BLaER1 (cell line): ENCODE measurements around the gene FAM111B.

Experiments used
- H3K27ac ChIP-seq: shearing (Covaris generic); formaldehyde crosslinking; 2 replicates; pipeline ENCODE4 v1.8.1; 2022
- H3K27me3 ChIP-seq: shearing (Covaris generic); formaldehyde crosslinking; 2 replicates; pipeline ENCODE4 v1.8.1; 2022
- H3K36me3 ChIP-seq: shearing (Covaris generic); formaldehyde crosslinking; 2 replicates; pipeline ENCODE4 v1.8.1; 2022
- H3K4me1 ChIP-seq: shearing (Covaris generic); formaldehyde crosslinking; 2 replicates; pipeline ENCODE4 v1.8.1; 2022
- H3K4me2 ChIP-seq: shearing (Covaris generic); formaldehyde crosslinking; 2 replicates; pipeline ENCODE4 v1.8.1; 2022
- H3K4me3 ChIP-seq: shearing (Covaris generic); formaldehyde crosslinking; 2 replicates; pipeline ENCODE4 v1.8.1; 2022
- H3K9ac ChIP-seq: shearing (Covaris generic); formaldehyde crosslinking; 2 replicates; pipeline ENCODE4 v1.8.1; 2022
- H3K9me3 ChIP-seq: shearing (Covaris generic); formaldehyde crosslinking; 2 replicates; pipeline ENCODE4 v1.8.1; 2022
- H4K20me1 ChIP-seq: shearing (Covaris generic); formaldehyde crosslinking; 2 replicates; pipeline ENCODE4 v1.8.1; 2022
- Cebpa-rat ChIP-seq: shearing (Covaris generic); IDR thresholded peaks from 2 replicates; pipeline ENCODE4 v1.8.1; 2022

Gene FAM111B

DNA sequence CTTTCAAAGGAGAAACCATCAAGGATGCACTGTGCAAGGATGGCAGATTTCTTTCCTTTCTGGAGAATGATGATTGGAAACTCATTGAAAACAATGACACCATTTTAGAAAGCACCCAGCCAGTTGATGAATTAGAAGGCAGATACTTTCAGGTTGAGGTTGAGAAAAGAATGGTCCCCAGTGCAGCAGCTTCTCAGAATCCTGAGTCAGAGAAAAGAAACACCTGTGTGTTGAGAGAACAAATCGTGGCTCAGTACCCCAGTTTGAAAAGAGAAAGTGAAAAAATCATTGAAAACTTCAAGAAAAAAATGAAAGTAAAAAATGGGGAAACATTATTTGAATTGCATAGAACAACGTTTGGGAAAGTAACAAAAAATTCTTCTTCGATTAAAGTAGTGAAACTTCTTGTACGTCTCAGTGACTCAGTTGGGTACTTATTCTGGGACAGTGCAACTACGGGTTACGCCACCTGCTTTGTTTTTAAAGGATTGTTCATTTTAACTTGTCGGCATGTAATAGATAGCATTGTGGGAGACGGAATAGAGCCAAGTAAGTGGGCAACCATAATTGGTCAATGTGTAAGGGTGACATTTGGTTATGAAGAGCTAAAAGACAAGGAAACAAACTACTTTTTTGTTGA, 45.4 kb downstream of the FAM111B start:
- no peak overlapping the region for H3K27ac ChIP-seq
- H4K20me1 ChIP-seq, result no peaks in the 10 kb centered on the region
- no peaks in the 10 kb centered on the region for H3K27me3 ChIP-seq
- no peaks in the 10 kb centered on the region; the same call in 1 of the 2 replicates for H3K9me3 ChIP-seq
- peaks cover 16% of the 10 kb centered on the region for H3K4me1 ChIP-seq
- H3K4me2 ChIP-seq, result no peak overlapping the region
- no peak overlapping the region for H3K4me3 ChIP-seq
- peaks cover 67% of the 10 kb centered on the region for H3K36me3 ChIP-seq
- no peak overlapping the region for H3K9ac ChIP-seq
- no peak for TF ChIP-seq Cebpa-rat

DNA sequence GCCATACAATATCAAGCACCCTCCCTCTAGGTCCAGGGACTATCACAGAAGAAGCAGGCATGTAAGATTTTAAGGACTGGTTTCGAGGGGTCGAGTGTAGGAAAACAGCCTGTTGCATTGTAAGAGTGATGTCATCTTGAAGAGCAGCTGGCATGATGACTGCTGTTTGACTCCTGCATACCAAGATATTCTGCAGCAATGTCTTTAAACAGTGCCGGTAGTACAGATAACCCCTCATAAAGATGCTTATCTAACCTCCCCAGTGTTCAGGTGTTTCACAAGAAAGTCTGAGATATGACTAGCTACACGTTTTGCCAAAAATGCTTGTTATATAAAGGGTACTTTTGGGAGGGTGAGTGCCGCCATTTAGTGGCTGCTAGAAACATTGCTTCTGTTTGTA, 47.6 kb downstream of the FAM111B start:
- Histone ChIP-seq H3K9me3 (no peaks in the 10 kb centered on the region; the same call in 1 of the 2 replicates), H3K27me3 (no peaks in the 10 kb centered on the region), H3K36me3 (peaks cover 49% of the 10 kb centered on the region), H3K4me1 (peaks cover 14% of the 10 kb centered on the region), H3K9ac (no peak overlapping the region), H3K27ac (no peak overlapping the region), H3K4me2 (no peak overlapping the region), H3K4me3 (no peak overlapping the region), H4K20me1 (no peaks in the 10 kb centered on the region)
- no peak for TF ChIP-seq Cebpa-rat

DNA sequence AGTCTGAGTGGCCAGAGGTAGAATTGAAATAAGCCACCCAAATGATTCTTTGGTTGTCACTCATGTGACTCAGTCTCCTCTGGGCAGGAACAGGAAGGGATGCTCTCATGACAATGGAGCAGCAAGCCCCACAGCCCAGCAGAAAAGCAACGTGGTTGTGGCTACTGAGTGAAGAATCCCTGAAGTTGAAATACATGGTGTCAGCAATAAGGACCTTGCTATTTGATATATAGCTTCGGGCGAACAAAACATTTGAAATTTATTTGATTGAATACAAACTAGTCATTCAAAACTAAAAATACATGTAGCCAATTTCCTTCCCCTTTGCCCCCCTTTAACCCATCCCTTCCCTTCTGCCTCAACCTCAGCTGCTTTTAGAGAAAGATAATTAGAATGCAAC, 50.4 kb downstream of the FAM111B start:
- H3K27me3 ChIP-seq, result no peaks in the 10 kb centered on the region
- H3K4me3 ChIP-seq, result no peak overlapping the region
- peak overlapping the region; percentile 82 for H3K4me2 ChIP-seq
- H3K4me1 ChIP-seq, result peaks cover 14% of the 10 kb centered on the region
- no peaks in the 10 kb centered on the region for H4K20me1 ChIP-seq
- TF ChIP-seq Cebpa-rat, result no peak
- no peaks in the 10 kb centered on the region; the same call in 1 of the 2 replicates for H3K9me3 ChIP-seq
- no peak overlapping the region for H3K9ac ChIP-seq
- H3K36me3 ChIP-seq, result peaks cover 24% of the 10 kb centered on the region
- peak overlapping the region; percentile 45 for H3K27ac ChIP-seq

DNA sequence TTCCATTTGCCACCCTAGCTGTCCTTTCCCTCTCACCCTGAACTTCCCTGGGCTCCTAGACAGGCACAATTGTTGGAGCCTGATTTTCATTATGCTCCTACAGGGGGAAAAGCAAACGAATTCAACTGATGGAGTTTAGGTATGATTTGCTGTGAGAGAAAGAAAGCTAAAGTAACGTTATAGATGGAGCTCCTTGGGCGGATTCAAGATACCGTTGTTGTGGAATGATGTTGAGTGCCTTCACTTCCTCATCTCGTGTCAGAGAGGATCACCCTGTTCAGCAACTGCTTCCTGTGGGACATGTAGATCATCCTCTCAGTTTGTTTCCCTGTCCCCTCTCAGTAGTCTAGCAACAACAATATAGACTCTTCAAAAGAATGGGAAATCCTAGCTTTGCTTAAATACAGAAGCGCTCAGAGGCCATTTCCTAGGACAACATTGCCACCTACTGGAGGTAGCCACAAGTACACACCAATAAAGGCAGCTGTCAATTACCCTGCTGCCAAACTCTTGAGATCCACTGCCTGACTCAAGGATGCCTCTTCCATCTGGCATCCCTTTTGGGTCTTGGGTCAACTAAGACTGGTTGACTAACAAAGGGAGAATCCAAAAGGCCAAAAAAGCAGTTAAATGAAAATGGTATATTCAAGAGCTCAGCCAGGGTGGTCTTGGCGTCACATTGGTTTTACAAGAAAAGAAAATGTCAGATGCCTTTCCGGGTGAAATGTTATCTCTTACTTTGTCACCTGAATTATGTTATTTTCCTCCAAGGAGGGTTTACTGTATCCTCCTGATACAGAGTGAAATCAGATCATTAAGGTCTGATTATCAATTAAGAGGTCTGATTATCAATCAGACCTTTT, 51.4 kb downstream of the FAM111B start:
- H3K4me3 ChIP-seq, result peak overlapping the region; percentile 39; the same call in 1 of the 2 replicates
- H3K27ac ChIP-seq, result peak overlapping the region; percentile 45
- H3K4me2 ChIP-seq, result peak overlapping the region; percentile 82

DNA sequence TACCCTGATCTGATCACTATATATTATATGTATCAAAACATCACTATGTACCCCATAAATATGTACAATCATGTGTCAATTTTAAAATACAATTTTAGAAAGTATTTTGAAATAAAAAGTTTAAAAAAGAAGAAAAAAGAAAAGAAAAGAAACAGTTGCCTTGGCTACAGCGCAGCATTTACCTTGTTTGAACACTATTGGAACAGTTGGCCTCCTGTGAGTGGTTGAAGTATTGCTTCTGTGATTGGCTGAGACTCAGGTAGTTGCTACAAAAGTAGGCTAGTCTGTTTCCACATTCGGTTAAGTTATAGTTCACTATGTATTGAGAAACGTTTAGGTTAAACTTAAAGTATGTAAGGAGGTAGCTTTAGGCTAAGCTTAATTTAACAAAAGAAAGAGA, 57.0 kb downstream of the FAM111B start:
- Histone ChIP-seq H3K4me1 (no peaks in the 10 kb centered on the region), H3K9me3 (no peaks in the 10 kb centered on the region), H3K27me3 (no peaks in the 10 kb centered on the region), H3K36me3 (no peaks in the 10 kb centered on the region), H3K27ac (no peak overlapping the region), H3K9ac (no peak overlapping the region), H3K4me2 (no peak overlapping the region), H3K4me3 (no peak overlapping the region), H4K20me1 (no peaks in the 10 kb centered on the region)
- TF ChIP-seq Cebpa-rat, result no peak

More for the DNA sequence above, 51.4 kb downstream of the FAM111B start:
- no peaks in the 10 kb centered on the region for H3K27me3 ChIP-seq
- peak overlapping the region; percentile 57 for H3K9ac ChIP-seq
- H3K9me3 ChIP-seq, result no peaks in the 10 kb centered on the region
- peaks cover 14% of the 10 kb centered on the region for H3K36me3 ChIP-seq
- peaks cover 14% of the 10 kb centered on the region for H3K4me1 ChIP-seq
- H4K20me1 ChIP-seq, result no peaks in the 10 kb centered on the region
- TF ChIP-seq Cebpa-rat, result no peak

DNA sequence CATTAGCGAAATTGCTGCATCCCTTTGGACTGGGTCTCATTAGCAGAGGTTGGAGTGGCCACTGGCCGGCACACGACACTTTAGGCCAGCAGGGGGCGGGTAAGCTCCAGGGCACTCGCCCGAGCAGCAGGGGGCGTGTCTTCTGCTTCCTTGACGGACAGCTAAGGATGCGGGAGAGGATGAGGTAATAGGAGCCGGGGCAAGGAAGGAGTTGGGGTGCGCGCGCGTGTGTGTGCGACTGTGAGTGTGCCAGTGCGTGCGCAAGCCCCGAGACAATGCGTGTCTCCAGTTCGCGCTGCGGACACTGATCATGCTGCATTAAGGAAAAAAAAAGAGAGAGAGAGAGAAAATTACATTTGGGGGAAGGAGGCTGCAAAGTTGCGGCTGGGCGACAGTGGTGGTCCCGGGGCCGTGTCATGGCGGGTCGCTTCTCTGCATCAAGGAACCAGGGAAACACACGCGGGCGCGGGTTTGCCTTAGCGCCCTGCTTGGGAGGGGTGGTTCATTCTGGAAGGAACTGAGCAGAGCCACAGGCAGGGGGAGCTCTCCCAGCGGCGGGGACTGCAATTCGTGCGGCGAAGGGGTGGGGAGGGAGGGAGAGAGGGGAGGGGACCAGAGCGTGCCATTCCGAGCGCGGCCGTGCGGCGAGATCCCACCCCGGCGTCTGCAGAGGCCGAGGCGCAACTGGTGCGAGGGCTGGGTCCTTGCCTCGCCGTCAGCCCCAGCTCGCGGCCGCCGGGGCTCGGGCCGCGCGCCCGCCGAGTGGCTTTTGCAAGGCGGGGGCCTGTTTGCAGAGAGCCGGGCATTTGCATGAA, 64.7 kb downstream of the FAM111B start, which contains the start of gene DTX4:
DTX4 (plus strand) TSS at position 625 of the 815 bp plus-strand sequence. CDS start 464 bp downstream, outside the sequence.
- Histone ChIP-seq H3K4me2 (peak within 1 kb of the TSS; percentile 99), H3K27ac (peak within 1 kb of the TSS; percentile 77; the same call in 1 of the 2 replicates)

DNA sequence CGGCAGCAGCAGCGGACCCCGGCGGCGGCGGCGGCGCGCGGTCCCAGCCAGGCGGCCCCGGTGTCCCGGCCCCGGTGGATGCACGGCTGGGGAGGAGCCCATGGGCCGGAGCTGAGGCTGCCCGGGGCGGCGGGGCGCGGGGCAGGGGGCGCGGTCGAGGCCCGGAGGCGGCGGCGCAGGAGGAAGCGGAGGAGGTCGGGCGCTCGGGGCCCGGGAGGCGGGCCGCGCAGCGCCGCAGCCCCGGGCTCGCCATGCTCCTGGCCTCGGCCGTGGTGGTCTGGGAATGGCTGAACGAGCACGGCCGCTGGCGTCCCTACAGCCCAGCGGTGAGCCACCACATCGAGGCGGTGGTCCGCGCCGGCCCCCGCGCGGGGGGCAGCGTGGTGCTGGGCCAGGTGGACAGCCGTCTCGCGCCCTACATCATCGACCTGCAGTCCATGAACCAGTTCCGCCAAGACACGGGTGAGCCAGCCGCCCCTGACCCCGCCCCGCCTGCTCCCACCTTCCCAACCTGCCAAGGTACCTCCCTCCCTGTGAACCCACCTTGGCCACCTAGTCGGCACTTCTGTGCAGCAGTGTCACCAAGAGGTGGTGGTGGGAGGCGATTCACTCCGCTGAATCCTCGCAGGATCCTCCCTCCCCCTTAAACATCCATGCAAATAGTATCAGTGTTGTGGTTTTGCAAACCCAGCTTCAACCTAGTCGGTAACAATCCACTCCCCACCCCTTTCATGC, 65.5 kb downstream of the FAM111B start:
- peak overlapping the region; percentile 99 for H3K4me2 ChIP-seq
- no peak for TF ChIP-seq Cebpa-rat
- H3K4me1 ChIP-seq, result peaks cover 32% of the 10 kb centered on the region
- H3K4me3 ChIP-seq, result peak overlapping the region; percentile 80
- no peaks in the 10 kb centered on the region; the same call in 1 of the 2 replicates for H3K36me3 ChIP-seq
- peaks cover 15% of the 10 kb centered on the region; the same call in 1 of the 2 replicates for H4K20me1 ChIP-seq
- 0 out of 2 replicates have a peak overlapping the region, but pooled peaks have one; percentile 30 for H3K27ac ChIP-seq
- H3K27me3 ChIP-seq, result peaks cover 28% of the 10 kb centered on the region
- H3K9me3 ChIP-seq, result no peaks in the 10 kb centered on the region
- peak overlapping the region; percentile 79 for H3K9ac ChIP-seq

More for the DNA sequence above, 64.7 kb downstream of the FAM111B start, which contains the start of gene DTX4:
- Histone ChIP-seq H3K9ac (peak within 1 kb of the TSS; percentile 79), H4K20me1 (peaks cover 15% of the 10 kb centered on the region; the same call in 1 of the 2 replicates), H3K9me3 (no peaks in the 10 kb centered on the region), H3K4me3 (peak within 1 kb of the TSS; percentile 80), H3K27me3 (peaks cover 28% of the 10 kb centered on the region), H3K4me1 (peaks cover 32% of the 10 kb centered on the region), H3K36me3 (no peaks in the 10 kb centered on the region)
- no peak for TF ChIP-seq Cebpa-rat

DNA sequence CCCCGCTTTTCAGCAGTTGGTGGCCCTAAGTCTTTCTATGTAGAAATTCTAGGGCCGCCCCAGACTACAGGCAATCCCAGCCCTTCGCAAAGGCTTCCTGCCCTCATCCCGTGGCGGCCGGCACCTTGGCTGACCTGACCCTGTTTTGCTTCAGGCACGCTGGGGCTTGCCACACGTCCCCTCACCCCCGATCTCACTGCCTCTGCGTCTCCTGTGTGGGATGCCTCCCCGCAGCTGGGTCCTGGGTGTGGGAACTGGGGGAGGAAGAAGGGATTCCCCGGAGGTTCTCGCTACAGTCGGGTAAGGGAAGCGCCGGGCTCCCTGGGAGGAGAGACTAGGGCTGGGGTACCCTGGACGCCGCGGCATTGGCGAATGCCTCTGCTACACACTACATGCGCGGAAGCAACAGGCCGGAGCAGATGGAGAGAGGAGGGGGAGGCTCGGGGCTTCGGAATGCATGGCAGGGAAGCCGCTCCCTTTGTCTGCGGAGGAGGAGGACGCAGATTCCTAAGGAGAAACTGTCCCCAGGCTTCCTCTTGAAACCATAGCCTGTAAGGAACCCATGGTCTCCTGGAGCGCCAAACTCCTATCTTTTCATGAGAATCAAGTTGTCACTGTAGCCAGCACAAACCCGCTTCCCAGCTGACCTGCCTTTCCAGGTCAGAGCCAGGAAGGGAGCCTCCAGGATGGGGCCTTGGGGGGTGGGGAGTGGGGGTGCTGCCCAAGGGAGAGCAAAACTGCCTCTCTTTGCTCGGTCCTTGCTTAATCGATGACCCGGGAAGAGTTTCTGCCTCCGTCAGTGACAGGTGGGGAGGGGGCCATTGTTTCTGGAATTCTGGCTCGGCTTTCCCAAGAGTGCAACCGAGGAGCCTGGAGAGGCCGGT, 66.3 kb downstream of the FAM111B start:
- H4K20me1 ChIP-seq, result peaks cover 15% of the 10 kb centered on the region; the same call in 1 of the 2 replicates
- peak overlapping the region; percentile 99 for H3K4me2 ChIP-seq
- H3K27ac ChIP-seq, result no peak overlapping the region
- H3K9me3 ChIP-seq, result no peaks in the 10 kb centered on the region
- H3K27me3 ChIP-seq, result peaks cover 28% of the 10 kb centered on the region
- TF ChIP-seq Cebpa-rat, result no peak
- peak overlapping the region; percentile 79 for H3K9ac ChIP-seq
- H3K36me3 ChIP-seq, result no peaks in the 10 kb centered on the region; the same call in 1 of the 2 replicates
- H3K4me1 ChIP-seq, result peaks cover 32% of the 10 kb centered on the region
- H3K4me3 ChIP-seq, result peak overlapping the region; percentile 80
